Ovary (tissue), 9 donors: ENCODE data around the gene PGM2. TPM values are rescaled to one million over a fixed set of nuclear protein-coding genes. Genes with fewer than 3 reads are reported as not detected.

Experiments used
- DNase-seq, 5 donors: peaks; one replicate each; pipeline ENCODE4 v3.0.0-alpha.2; 2019 to 2020
- H3K27ac ChIP-seq, 2 donors: fragments of 200-600 bp; one replicate each; pipeline versions ENCODE4 v1.5.1 to v1.8.0; 2019 to 2022
- H3K27me3 ChIP-seq: fragments of 200-600 bp; one replicate; pipeline ENCODE4 v1.8.0; 2022
- H3K36me3 ChIP-seq: fragments of 200-600 bp; sonication (generic); one replicate; pipeline ENCODE4 v1.5.1; 2019
- H3K4me1 ChIP-seq: one replicate; pipeline ENCODE4 v1.8.1; 2013; ENCODE audit warnings: mild to moderate bottlenecking, moderate library complexity; ENCODE audit not compliant: insufficient read depth
- H3K4me3 ChIP-seq: fragments of 200-600 bp; sonication (generic); one replicate; pipeline ENCODE4 v1.5.1; 2017
- H3K9me3 ChIP-seq, 2 donors: fragments of 200-600 bp in 1 of 2; sonication (generic) in 1 of 2; one replicate each; pipeline versions ENCODE4 v1.5.1 to v1.8.1; 2013 to 2019; ENCODE audit warnings: mild to moderate bottlenecking in 1 of 2, moderate library complexity in 1 of 2
- CTCF ChIP-seq, 3 donors: fragments of 450-650 bp in 2 of 3; fragments of 200-600 bp in 1 of 3; IDR thresholded peaks; one replicate each; pipeline versions ENCODE4 v1.5.1 to v1.8.0; 2016 to 2022; ENCODE audit warnings: antibody characterized with exemption in 3 of 3, mild to moderate bottlenecking in 1 of 3
- EP300 ChIP-seq: sonication (generic); formaldehyde crosslinking; IDR thresholded peaks from one replicate; pipeline ENCODE4 v1.6.1; 2017; ENCODE audit warnings: antibody characterized with exemption
- POLR2A ChIP-seq: fragments of 450-650 bp; IDR thresholded peaks from one replicate; pipeline ENCODE4 v1.6.1; 2017; ENCODE audit warnings: antibody characterized with exemption, mild to moderate bottlenecking, moderate library complexity
- WGBS, 3 donors: extraction: QIAGEN DNeasy Blood & Tissue Kit in 1 of 3; methylation state at CpG; one replicate each; pipeline versions ENCODE4 v1.1.5 to v1.1.7; 2013 to 2017; 5-methylcytosine and 5-hydroxymethylcytosine counted together
- intact Hi-C, 4 donors: fragments of 100-400 bp; cut with DNase I; formaldehyde crosslinking; loops; one replicate each; pipeline versions ENCODE4 v1.11.0 to v1.15.1; 2022 to 2023
- polyA plus RNA-seq, 2 donors: library from polyadenylated mRNA; stranded (reverse); fragments of 200-250 nt in 1 of 2; fragments of 350-450 nt in 1 of 2; fragmentation: Illumina TruSeq in 1 of 2; extraction: RNeasy Lipid Tissue Mini Kit (QIAGEN cat#74804) in 1 of 2; gene quantifications; one replicate each; pipeline ENCODE4 v1.2.3, GENCODE V29; 2013 to 2014
- total RNA-seq, 7 donors: library from RNA; depleted of rRNA in 2 of 7; stranded (reverse); fragments of >200 nt in 2 of 7; fragmentation: NEBNext Ultra II Directional in 3 of 7; extraction: Animal tissue kit (Norgen Biotek cat#: 25700) in 3 of 7; gene quantifications; one replicate each; pipeline versions ENCODE4 v1.1.0 to v1.2.4, GENCODE V29; 2016 to 2023
- donor health status: DM: no; HTN: no; CAD: no; lungs with moderate emphysema.
- donor health status: DM: no; HTN: no; CAD: no.
- donor health status: Bipolar disorder and iron deficiency.
- donor health status: DM: yes; HTN: yes; CAD: no.
- donor health status: DM: no; HTN: no; CAD: no.
- donor health status: DM: yes; HTN: yes; CAD: no.

The PGM2 gene
- total and polyA plus RNA-seq, 9 donors = 11.0 to 31.2 (median 22.2) TPM

GRCh38 chr4:37884855-37885487 is 58.5 kb downstream of the PGM2 start:
- intact Hi-C loops = no loop called here

DNA sequence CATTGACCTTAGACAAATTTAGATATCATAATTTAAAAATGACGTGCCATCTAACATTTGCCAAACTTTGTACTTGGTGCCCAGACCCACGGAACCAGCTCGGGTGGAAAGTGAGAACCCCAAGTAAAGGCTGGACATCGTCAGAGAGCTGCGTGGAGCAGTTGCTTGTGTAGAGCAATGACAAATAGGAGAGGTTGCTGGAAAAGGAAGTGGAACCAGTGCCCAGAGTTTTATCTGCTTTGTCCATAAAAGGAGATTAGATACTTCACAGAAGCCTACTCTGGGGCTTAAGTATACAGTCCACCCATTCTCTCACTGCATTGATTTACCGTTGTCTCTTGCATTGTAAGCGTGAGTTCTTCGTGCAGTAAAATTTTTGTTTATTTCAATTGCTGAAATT is 59.0 kb downstream of the PGM2 start:
- intact Hi-C loops = no loop called here
- Histone ChIP-seq H3K27ac (no peak overlapping the region), H3K9me3 (no peaks in the 10 kb centered on the region), H3K27me3 (no peaks in the 10 kb centered on the region), H3K4me1 (no peaks in the 10 kb centered on the region), H3K4me3 (no peak overlapping the region), H3K36me3 (no peaks in the 10 kb centered on the region)
- no peak for DNase-seq
- WGBS, 3 donors = 41 to 44% (median 43%) methylated on average over 8 of the region's 8 CpGs
- no peak for TF ChIP-seq EP300
- TF ChIP-seq POLR2A = no peak
- TF ChIP-seq CTCF (IDR thresholded peaks at IDR 0.05) = no peak

More at GRCh38 chr4:37884855-37885487, 58.5 kb downstream of the PGM2 start:
- Histone ChIP-seq H3K4me1 (no peaks in the 10 kb centered on the region), H3K4me3 (no peak overlapping the region), H3K36me3 (no peaks in the 10 kb centered on the region), H3K9me3 (no peaks in the 10 kb centered on the region), H3K27ac (no peak overlapping the region), H3K27me3 (no peaks in the 10 kb centered on the region)
- DNase-seq = no peak
- WGBS, 3 donors = 80 to 88% (median 85%) methylated on average over 3 of the region's 3 CpGs
- no peak for TF ChIP-seq EP300
- TF ChIP-seq CTCF (IDR thresholded peaks at IDR 0.05) = no peak
- TF ChIP-seq POLR2A = no peak

- no peaks in the 10 kb centered on the region for H3K27me3 ChIP-seq
- TF ChIP-seq POLR2A (peak; percentile 61), CTCF (IDR thresholded peaks at IDR 0.05) (no peak)
- peak; percentile 54 to 74 (median 59) for DNase-seq
- no peaks in the 10 kb centered on the region for H3K36me3 ChIP-seq
- H3K4me3 ChIP-seq = peak overlapping the region; percentile 77
- H3K4me1 ChIP-seq = no peaks in the 10 kb centered on the region
- WGBS, 3 donors = 2% methylated on average over 41 to 63 of the region's 63 CpGs
- intact Hi-C loops = loop anchor here in 3 of 4 donors (2.0 to 10.0 kb wide), 4 partner anchors 63 to 145 kb away; partner anchors contain the start of gene PGM2 (in 2 of the 3)
- peak overlapping the region; percentile 72 to 90 for H3K27ac ChIP-seq
- H3K9me3 ChIP-seq = no peaks in the 10 kb centered on the region
These were observed 63.6 kb downstream of the PGM2 start for GRCh38 chr4:37889849-37890800.

- peak; percentile 43 to 66 (median 59) for DNase-seq
- no peaks in the 10 kb centered on the region for H3K4me1 ChIP-seq
- intact Hi-C loops = loop anchor here in 3 of 4 donors (2.0 to 10.0 kb wide), 4 partner anchors 64 to 144 kb away; partner anchors contain the start of gene PGM2 (in 2 of the 3)
- no peaks in the 10 kb centered on the region for H3K9me3 ChIP-seq
- H3K36me3 ChIP-seq = no peaks in the 10 kb centered on the region
- H3K27me3 ChIP-seq = no peaks in the 10 kb centered on the region
- 0 to 2% (median 0%) methylated on average over 27 to 43 of the region's 43 CpGs for WGBS, 3 donors
- TF ChIP-seq POLR2A (no peak), CTCF (IDR thresholded peaks at IDR 0.05) (no peak), EP300 (no peak)
- H3K4me3 ChIP-seq = peak within 1 kb of the TSS; percentile 77
- H3K27ac ChIP-seq = peak within 1 kb of the TSS; percentile 72 to 90
These were observed 64.3 kb downstream of the PGM2 start, which contains the start of gene TBC1D1 for GRCh38 chr4:37890801-37891259. Gene TBC1D1, plus strand, starts transcription at chr4:37891084. Its CDS starts 11,012 bp downstream, at chr4:37902096.
